HS-27A (cell line): ENCODE measurements around the gene SRPRA.

Experiments used
- DNase-seq: peaks from one replicate; pipeline ENCODE4 v3.0.0-alpha.2; 2012; ENCODE audit warnings: low read depth, missing footprints

The SRPRA gene

DNA sequence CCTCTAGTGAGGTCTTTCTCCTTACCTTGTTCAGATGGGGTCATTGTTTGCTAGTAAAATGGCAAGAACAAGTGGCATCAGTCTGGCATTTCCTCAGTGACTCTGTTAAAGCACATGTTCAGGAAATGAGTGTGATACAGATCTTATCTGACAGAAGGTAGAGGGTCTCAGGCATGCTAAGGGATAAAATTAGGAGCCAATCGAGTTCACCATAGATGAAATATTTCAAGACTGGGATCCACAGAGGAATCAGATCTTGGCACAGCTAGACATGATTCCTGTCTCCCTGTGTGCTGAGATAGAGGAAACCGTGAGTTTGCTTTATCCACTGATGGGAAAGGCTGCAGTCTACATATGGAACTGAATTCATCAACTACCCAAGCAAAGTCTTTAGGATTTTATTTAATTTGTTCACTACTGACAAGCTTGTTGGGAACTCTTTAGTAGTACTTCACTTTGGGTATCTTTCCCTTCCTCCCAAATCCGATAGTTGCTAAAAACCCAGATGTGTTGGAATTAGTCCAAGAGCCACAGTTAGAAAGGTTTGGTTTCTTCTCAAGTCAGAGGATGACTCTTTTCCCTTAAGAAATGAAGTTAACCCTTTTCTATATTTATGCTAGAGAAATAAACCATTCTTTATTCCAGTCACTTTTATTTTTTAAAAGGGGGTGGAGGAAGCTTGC is 38.7 kb downstream of the SRPRA start:
- no peak for DNase-seq

DNA sequence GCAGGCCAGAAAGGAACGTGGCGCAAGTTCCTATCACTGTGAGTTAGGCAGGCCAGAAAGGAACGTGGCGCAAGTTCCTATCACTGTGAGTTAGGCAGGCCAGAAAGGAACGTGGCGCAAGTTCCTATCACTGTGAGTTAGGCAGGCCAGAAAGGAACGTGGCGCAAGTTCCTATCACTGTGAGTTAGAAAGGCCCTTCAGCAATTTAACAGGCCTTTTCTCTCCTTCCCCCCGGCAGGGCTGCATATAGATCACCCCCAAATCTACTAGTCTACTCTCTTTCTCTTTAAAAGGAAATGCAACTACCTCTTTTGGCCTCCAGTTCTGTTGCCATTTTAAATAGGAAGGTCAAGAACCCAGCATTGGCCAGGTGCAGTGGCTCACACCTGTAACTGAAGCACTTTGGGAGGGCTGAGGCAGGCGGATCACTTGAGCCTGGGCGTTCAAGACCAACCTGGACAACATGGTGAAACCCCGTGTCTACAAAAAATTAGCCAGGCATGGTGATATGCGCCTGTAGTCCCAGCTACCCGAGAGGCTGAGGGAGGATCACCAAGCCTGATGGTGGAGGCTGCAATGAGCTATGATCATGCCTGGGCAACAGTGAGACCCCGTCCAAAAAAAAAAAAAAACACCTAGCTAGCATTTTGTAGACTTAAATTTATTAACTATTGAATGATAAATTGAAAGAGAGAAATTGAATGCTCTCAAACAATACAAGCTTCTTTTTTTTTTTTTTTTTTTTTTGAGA is 42.2 kb downstream of the SRPRA start:
- no peak for DNase-seq

DNA sequence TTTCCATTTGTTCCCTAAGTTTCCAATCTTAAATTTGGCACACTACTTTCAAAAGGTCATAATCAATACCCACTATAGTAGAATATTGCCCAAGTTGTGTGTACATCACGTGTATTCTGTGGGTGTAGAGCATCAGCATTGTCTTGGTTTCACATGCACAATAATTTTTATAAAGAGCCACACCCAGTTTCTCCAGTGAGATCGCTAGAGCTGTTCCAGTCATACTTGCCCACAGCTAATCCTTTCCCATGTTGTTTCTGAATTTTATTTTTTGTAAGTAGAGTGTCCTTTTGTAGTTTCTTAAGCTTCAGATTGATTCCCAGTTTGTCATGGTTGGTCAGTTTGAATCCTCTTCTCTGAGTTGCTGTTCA is 43.4 kb downstream of the SRPRA start:
- no peak for DNase-seq

DNA sequence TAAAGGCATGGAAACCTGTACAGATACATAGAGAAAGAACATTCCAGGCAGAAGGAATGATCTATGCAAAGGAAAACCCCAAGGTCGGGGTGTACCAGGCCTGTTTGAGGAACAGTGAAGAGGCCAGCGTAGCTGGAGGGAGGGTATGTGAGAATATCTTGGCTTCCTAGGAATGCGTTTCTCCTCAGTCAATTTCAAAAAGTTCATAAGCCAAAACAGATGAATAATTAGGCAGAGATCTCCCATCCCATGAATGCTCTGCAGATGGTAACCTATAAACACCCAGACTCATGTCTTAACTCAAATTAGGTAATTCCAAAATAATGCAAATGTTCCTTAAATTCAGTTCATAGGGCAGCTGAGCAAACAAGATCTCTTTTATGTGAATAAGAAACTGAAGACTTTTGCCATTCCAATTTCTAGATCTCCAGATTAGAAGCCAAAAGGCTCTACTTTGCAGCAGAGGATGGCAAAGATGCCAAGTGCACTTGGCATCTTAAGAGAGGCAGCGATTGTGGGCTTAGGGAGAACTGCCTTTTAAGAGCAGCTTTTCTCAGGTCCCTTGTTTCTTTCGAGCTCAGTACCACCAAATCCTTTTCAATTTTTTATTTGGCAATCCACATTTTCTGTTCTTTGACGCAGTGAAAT is 43.9 kb downstream of the SRPRA start:
- no peak for DNase-seq

DNA sequence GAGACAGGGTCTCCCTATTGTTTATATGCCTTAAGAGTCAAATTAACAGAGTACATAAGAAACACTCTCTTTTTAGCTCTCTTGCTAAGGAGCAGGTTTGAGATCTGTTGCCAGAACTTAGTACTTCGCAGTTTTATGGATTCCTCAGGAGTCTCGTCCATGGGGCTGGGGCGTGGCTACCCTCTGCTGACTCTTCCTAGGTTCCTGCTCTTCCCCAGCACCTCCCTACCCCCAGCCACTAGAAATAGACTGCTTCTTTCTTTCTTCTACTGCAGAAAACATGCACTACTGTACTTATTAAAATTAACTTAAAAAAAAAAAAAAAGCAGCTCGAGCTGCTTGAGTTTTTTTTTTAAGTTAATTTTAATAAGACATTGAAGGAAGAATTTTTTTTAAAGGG is 49.1 kb downstream of the SRPRA start:
- no peak for DNase-seq

DNA sequence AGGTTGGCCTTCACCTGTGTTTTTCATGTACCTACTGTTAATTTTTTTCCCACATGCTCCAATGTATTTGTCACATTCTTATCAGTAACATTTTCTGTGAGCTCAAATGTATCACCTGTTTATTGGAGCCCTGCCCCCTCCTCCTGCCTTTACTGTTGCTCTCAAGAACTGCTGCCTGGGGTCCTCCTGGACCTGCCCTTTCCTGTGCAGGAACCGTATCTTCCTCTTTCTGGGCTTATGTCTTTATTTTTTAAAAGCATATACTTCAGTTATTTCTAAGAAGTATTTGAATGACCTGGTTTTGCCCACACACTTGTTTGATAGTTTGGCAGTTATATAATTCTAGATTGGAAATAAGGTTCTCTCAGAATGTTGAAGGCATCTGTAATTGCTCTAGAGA is 51.2 kb downstream of the SRPRA start:
- no peak for DNase-seq

DNA sequence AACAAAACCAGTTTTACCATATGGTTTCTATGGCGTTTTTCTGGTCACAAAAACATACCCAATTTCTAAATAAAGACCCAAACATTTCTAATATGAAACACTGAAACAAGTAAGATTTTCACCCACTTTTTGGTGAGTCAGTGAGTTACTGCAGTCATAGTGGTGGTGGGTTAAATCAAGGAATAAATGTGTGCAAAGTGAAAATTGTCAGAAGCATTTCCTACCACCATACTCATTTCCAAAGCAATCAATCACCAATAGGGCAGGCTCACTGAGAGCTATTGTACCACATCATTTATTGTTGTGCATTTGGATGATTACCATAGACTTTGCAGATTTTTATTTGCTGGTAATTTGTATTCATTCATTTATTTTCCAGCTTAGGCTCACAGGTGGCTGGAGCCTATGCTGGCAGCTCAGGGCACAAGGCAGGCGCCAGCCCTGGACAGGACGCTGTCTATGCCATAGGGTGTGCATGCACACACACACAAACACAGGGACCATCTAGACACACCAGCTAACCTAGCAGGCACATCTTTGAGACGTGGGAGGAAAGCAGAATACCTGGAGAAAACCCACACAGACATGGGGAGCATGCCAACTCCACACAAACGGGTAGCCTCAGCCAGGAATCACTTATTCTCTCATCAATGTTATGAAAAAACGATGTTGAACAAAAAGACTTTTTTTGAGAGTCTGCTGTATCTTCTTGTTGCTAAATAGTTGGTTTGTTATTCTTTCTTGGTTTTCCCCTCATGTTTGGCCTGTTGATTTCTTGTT is 52.0 kb downstream of the SRPRA start:
- DNase-seq: no peak

DNA sequence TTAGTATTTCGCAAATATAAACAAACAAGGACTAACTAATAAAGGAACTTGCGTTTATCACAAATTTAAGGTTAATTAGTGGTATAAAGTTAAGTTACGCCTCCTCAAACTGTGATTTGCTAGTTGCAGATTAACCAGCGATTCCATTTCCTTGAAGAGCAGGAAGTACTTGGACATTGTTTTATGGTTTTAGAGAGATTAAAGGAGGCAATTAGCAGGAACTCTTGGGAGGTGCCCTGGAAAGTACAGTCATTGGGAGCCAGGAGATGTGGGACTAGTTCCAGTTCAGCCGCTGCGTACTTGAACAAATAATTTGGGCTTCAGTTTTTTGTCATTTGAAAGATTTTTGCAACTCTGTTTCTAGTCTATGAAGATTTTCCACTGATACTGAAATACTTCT is 53.9 kb downstream of the SRPRA start:
- no peak for DNase-seq

DNA sequence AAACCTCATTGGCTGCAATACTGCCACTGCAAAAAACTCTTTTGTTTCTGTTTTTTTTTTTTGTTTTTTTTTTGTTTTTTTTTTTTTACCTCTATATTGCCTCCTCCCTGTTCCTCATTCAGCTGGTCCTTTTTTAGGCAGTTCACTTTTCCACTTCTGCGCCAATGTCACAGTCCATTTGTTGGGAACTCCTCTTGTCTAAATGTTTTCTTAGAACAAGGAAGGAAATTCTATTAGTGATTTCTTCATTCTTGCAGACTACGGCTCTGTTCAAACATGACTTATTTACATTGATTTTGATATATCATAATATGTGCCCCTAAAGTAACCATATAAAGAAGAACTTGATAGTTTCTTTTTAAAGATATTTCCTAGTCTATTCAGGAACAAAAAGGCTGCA is 54.3 kb downstream of the SRPRA start:
- DNase-seq: no peak
